Spleen (tissue), 11 donors: ENCODE results near the gene SDCBP2. TPM values are rescaled to one million over a fixed set of nuclear protein-coding genes. Genes with fewer than 3 reads are reported as not detected.
"Not testable (repeated sequence)": the region's sequence is repeated elsewhere in the genome, so short reads cannot be mapped to it uniquely, and the experiment has no call there.

Experiments used
- DNase-seq: peaks from one replicate; pipeline ENCODE4 v3.0.0-alpha.2; 2020
- H3K27ac ChIP-seq, 8 donors: fragments of 200-600 bp; sonication (generic) in 7 of 8; 1 replicate in 4 of 8; 2 replicates in 4 of 8; pipeline versions ENCODE4 v1.5.0 to v1.8.0; 2016 to 2021; ENCODE audit warnings: inconsistent platforms in 4 of 8, mild to moderate bottlenecking in 4 of 8, moderate library complexity in 1 of 8
- H3K27me3 ChIP-seq, 7 donors: fragments of 200-600 bp; sonication (generic) in 6 of 7; replicated peaks in 1 of 7; 1 replicate in 4 of 7; 2 replicates in 3 of 7; pipeline versions ENCODE4 v1.5.0 to v1.8.0; 2016 to 2021; ENCODE audit warnings: inconsistent platforms in 3 of 7, mild to moderate bottlenecking in 1 of 7
- H3K36me3 ChIP-seq, 6 donors: fragments of 200-600 bp; sonication (generic) in 5 of 6; 1 replicate in 4 of 6; 2 replicates in 2 of 6; pipeline versions ENCODE4 v1.5.0 to v1.8.0; 2016 to 2021; ENCODE audit warnings: inconsistent platforms in 2 of 6
- H3K4me1 ChIP-seq, 6 donors: fragments of 200-600 bp; sonication (generic) in 5 of 6; 1 replicate in 3 of 6; 2 replicates in 3 of 6; pipeline versions ENCODE4 v1.5.0 to v1.8.0; 2016 to 2021; ENCODE audit warnings: inconsistent platforms in 3 of 6
- H3K4me3 ChIP-seq, 8 donors: fragments of 200-600 bp; sonication (generic) in 7 of 8; 1 replicate in 4 of 8; 2 replicates in 4 of 8; pipeline versions ENCODE4 v1.5.0 to v1.8.0; 2016 to 2021; ENCODE audit warnings: inconsistent platforms in 4 of 8, mild to moderate bottlenecking in 4 of 8, moderate library complexity in 2 of 8
- H3K9me3 ChIP-seq, 8 donors: fragments of 200-600 bp; sonication (generic) in 7 of 8; 1 replicate in 4 of 8; 2 replicates in 4 of 8; pipeline versions ENCODE4 v1.5.0 to v1.8.0; 2016 to 2021; ENCODE audit warnings: inconsistent platforms in 4 of 8
- CTCF ChIP-seq, 11 experiments: fragments of 200-600 bp in 7 of 11; fragments of 450-650 bp in 4 of 11; sonication (generic) in 4 of 11; IDR thresholded peaks in 8 of 11; conservative IDR thresholded peaks in 3 of 11; 1 replicate in 7 of 11; 2 replicates in 4 of 11; pipeline versions ENCODE4 v1.4.0 to v1.8.0; 2016 to 2021; ENCODE audit warnings: antibody characterized with exemption in 11 of 11, inconsistent platforms in 4 of 11, mild to moderate bottlenecking in 1 of 11
- POLR2A ChIP-seq, 3 donors: fragments of 450-650 bp; IDR thresholded peaks; one replicate each; pipeline ENCODE4 v1.5.1; 2017; ENCODE audit warnings: antibody characterized with exemption in 3 of 3, mild to moderate bottlenecking in 1 of 3
- POLR2AphosphoS5 ChIP-seq, 3 donors: sonication (generic); formaldehyde crosslinking; IDR thresholded peaks; one replicate each; pipeline ENCODE4 v1.5.1; 2017; ENCODE audit warnings: antibody characterized with exemption in 3 of 3
- WGBS, 5 donors: extraction: QIAGEN DNeasy Blood & Tissue Kit in 3 of 5; methylation state at CpG; one replicate each; pipeline versions ENCODE4 v1.1.5 to v1.1.7; 2013 to 2018; 5-methylcytosine and 5-hydroxymethylcytosine counted together
- intact Hi-C: fragments of 100-400 bp; cut with DNase I; formaldehyde crosslinking; loops from one replicate; pipeline ENCODE4 v1.15.0; 2023; ENCODE audit warnings: low total_unique reads
- polyA plus RNA-seq, 3 donors: library from polyadenylated mRNA; stranded (reverse); fragments of 200-250 nt; gene quantifications; one replicate each; pipeline ENCODE4 v1.2.1, GENCODE V29; 2013
- total RNA-seq, 7 donors: library from RNA; depleted of rRNA in 3 of 7; stranded (reverse); fragments of >200 nt in 3 of 7; fragmentation: NEBNext Ultra II Directional in 4 of 7; extraction: Animal tissue kit (Norgen Biotek cat#: 25700) in 4 of 7; gene quantifications; one replicate each; pipeline versions ENCODE4 v1.1.0 to v1.2.1, GENCODE V29; 2016 to 2021
- donor health status: healthy with polysubstance abuse.
- donor health status: DM: no; HTN: no; CAD: no; lungs with moderate emphysema.
- donor health status: DM: no; HTN: no; CAD: no.
- donor health status: Bipolar disorder and iron deficiency.
- donor health status: healthy.
- donor health status: DM: no; HTN: no; CAD: no.
- donor health status: DM: yes; HTN: yes; CAD: no.

Gene SDCBP2
- total and polyA plus RNA-seq, 10 donors = 2.0 to 7.1 (median 3.3) TPM

GRCh38 chr20:1345030-1345755 lies 16.3 kb upstream of the SDCBP2 start:
- peaks cover 0 to 33% (median 29%) of the 10 kb centered on the region in 8 donors for H3K9me3 ChIP-seq
- H3K36me3 ChIP-seq = peaks cover 0 to under 1% (median 0%) of the 10 kb centered on the region in 6 donors
- WGBS, 5 donors = 89 to 95% (median 91%) methylated on average over 4 of the region's 4 CpGs
- DNase-seq = no peak
- TF ChIP-seq CTCF (IDR thresholded peaks at IDR 0.05 in 8 of 11, conservative IDR thresholded peaks at IDR 0.05 in 3 of 11) = no peak
- no peak for TF ChIP-seq POLR2A (IDR thresholded peaks at IDR 0.05)
- TF ChIP-seq POLR2AphosphoS5 (IDR thresholded peaks at IDR 0.05) = no peak
- no peak overlapping the region for H3K27ac ChIP-seq
- intact Hi-C loops = no loop called here
- H3K4me1 ChIP-seq = peaks cover 0 to 17% (median 3%) of the 10 kb centered on the region in 6 donors
- no peak overlapping the region for H3K4me3 ChIP-seq
- H3K27me3 ChIP-seq = no peaks in the 10 kb centered on the region

GRCh38 chr20:1343446-1344124 lies 14.6 kb upstream of the SDCBP2 start:
- H3K4me3 ChIP-seq, H3K27me3 ChIP-seq, H3K27ac ChIP-seq, intact Hi-C loops, DNase-seq, H3K36me3 ChIP-seq: not testable (repeated sequence)
- 86 to 92% (median 90%) methylated on average over 8 of the region's 8 CpGs for WGBS, 5 donors
- Histone ChIP-seq H3K9me3 (peaks cover 0 to 20% (median 16%) of the 10 kb centered on the region in 8 donors), H3K4me1 (peaks cover 0 to 26% (median 4%) of the 10 kb centered on the region in 6 donors)

- TF ChIP-seq CTCF (IDR thresholded peaks at IDR 0.05 in 8 of 11, conservative IDR thresholded peaks at IDR 0.05 in 3 of 11) (no peak), POLR2AphosphoS5 (IDR thresholded peaks at IDR 0.05) (peak in 1 of 3 donors; percentile 11), POLR2A (IDR thresholded peaks at IDR 0.05) (no peak)
- Histone ChIP-seq H3K27ac (no peak overlapping the region), H3K36me3 (no peaks in the 10 kb centered on the region), H3K4me3 (no peak overlapping the region), H3K4me1 (peaks cover 14 to 45% (median 20%) of the 10 kb centered on the region in 6 donors), H3K27me3 (no peaks in the 10 kb centered on the region), H3K9me3 (peaks cover 0 to 2% (median 0%) of the 10 kb centered on the region in 8 donors)
- peak; percentile 8 for DNase-seq
- 83 to 92% (median 87%) methylated on average over 5 of the region's 5 CpGs for WGBS, 5 donors
- intact Hi-C loops = no loop called here
Observed at GRCh38 chr20:1341561-1342265, 12.8 kb upstream of the SDCBP2 start.

GRCh38 chr20:1338801-1339200 lies 9.9 kb upstream of the SDCBP2 start:
- H3K9me3 ChIP-seq = no peaks in the 10 kb centered on the region
- no peaks in the 10 kb centered on the region for H3K27me3 ChIP-seq
- peak overlapping the region in 3 of 8 donors; percentile 62 to 72 (median 70) for H3K27ac ChIP-seq
- H3K4me3 ChIP-seq = no peak overlapping the region
- peaks cover 0 to 8% (median 0%) of the 10 kb centered on the region in 6 donors for H3K36me3 ChIP-seq
- TF ChIP-seq POLR2A (IDR thresholded peaks at IDR 0.05) = no peak
- no peak for TF ChIP-seq POLR2AphosphoS5 (IDR thresholded peaks at IDR 0.05)
- TF ChIP-seq CTCF (IDR thresholded peaks at IDR 0.05 in 8 of 11, conservative IDR thresholded peaks at IDR 0.05 in 3 of 11) = no peak
- WGBS, 5 donors = 89 to 95% (median 91%) methylated on average over 4 of the region's 4 CpGs
- intact Hi-C loops = no loop called here
- peaks cover 17 to 61% (median 34%) of the 10 kb centered on the region in 6 donors for H3K4me1 ChIP-seq
- peak; percentile 11 for DNase-seq
